ENCODE measurements around the gene LMO1. TPM values are rescaled to one million over a fixed set of nuclear protein-coding genes. Genes with fewer than 3 reads are reported as not detected.
A peak's percentile ranks its signal among the peaks of the same experiment; 100 is the strongest.

LMO1 gene
- total and polyA plus RNA-seq, 10 donors: 0.17 to 1.0 (median 0.57) TPM; not detected in 5

DNA sequence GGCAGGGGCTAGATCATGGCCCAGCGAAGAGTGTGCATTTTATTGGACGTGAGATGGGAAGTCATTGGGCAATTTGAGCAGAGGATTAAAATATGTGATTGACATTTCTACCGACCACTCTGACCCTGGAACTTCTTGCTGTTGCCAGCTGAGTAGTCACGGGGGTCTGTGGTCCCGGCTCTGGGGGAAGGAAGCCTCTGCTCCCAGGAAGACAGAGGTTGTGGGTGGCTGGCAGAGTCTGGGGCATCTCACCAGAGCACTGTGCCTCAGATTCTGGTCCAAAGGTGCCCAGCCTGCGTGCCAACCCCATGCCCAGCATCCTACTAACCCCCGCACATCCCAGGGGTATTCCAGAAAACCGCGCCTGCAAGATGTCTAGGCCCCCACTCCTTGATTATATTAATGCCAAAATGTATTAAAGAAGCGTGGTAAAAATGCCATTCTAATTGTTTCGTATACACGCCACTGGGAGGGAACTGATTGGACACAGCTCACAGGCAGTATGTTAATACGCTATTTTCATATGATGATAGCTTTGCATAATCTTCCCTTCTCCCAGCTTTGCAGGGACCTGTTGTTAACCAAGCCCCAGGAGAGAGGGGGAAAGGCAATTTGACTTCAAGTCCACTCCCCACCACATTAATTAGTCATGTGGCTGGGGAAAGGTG lies 25.3 kb upstream of the LMO1 start:
- H3K36me3 ChIP-seq: no peaks in the 10 kb centered on the region

DNA sequence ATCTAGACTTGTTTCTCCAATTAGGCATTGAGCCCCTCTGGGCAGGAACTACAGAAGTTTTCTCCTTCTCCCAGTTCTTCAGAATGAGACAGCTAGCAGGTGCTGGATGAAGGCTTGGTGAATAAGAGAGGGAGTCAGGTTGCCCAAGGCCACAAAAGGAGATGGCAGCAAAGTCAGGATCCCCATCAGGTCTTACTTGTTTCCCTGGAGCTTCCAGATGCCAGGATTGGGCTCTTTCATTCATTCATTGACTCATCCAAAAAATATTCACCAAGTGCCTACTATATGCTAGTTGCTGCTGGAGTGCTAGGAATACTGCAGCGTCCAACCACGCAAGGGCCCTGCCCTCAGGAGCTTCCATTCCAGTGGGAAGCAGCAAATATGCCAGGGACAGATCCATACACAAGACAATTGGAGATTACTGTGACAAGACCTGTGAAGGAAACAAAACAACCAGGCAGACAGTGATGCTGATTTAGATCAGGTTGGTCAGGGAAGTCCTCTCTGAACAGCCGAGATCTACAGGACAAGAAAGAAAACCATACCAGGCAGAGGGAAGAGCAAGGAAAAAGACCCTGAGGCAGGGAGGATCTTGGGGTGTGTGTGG lies 24.6 kb upstream of the LMO1 start:
- intact Hi-C loops (cut with DNase I; ENCODE audit: low total_unique reads): no loop called here
- Histone ChIP-seq H3K9me3 (no peaks in the 10 kb centered on the region), H3K27me3 (replicated peaks in 1 of 7) (peaks cover 0 to 14% (median 0%) of the 10 kb centered on the region in 7 donors), H3K4me3 (no peak overlapping the region), H3K4me1 (peaks cover 0 to 10% (median 5%) of the 10 kb centered on the region in 6 donors), H3K36me3 (no peaks in the 10 kb centered on the region), H3K27ac (no peak overlapping the region)
- DNase-seq: no peak
- TF ChIP-seq POLR2AphosphoS5 (IDR thresholded peaks at IDR 0.05): no peak
- TF ChIP-seq, protein P1, sequence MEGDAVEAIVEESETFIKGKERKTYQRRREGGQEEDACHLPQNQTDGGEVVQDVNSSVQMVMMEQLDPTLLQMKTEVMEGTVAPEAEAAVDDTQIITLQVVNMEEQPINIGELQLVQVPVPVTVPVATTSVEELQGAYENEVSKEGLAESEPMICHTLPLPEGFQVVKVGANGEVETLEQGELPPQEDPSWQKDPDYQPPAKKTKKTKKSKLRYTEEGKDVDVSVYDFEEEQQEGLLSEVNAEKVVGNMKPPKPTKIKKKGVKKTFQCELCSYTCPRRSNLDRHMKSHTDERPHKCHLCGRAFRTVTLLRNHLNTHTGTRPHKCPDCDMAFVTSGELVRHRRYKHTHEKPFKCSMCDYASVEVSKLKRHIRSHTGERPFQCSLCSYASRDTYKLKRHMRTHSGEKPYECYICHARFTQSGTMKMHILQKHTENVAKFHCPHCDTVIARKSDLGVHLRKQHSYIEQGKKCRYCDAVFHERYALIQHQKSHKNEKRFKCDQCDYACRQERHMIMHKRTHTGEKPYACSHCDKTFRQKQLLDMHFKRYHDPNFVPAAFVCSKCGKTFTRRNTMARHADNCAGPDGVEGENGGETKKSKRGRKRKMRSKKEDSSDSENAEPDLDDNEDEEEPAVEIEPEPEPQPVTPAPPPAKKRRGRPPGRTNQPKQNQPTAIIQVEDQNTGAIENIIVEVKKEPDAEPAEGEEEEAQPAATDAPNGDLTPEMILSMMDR (IDR thresholded peaks at IDR 0.05 in 8 of 11, conservative IDR thresholded peaks at IDR 0.05 in 3 of 11): no peak
- TF ChIP-seq POLR2A (IDR thresholded peaks at IDR 0.05): no peak
- WGBS, 5 donors: 58 to 64% (median 60%) methylated on average over 3 of the region's 3 CpGs

More for the DNA sequence above, 25.3 kb upstream of the LMO1 start:
- peak; percentile 54 for DNase-seq
- no peak overlapping the region for H3K27ac ChIP-seq
- 82 to 93% (median 88%) methylated on average over 13 of the region's 13 CpGs for WGBS, 5 donors
- intact Hi-C loops (cut with DNase I; ENCODE audit: low total_unique reads): no loop called here
- H3K9me3 ChIP-seq: no peaks in the 10 kb centered on the region
- TF ChIP-seq, protein P1 (IDR thresholded peaks at IDR 0.05 in 8 of 11, conservative IDR thresholded peaks at IDR 0.05 in 3 of 11): no peak
- TF ChIP-seq POLR2AphosphoS5 (IDR thresholded peaks at IDR 0.05) (no peak), POLR2A (IDR thresholded peaks at IDR 0.05) (no peak)
- no peak overlapping the region for H3K4me3 ChIP-seq
- H3K27me3 ChIP-seq (replicated peaks in 1 of 7): peaks cover 0 to 7% (median 0%) of the 10 kb centered on the region in 7 donors
- peaks cover 0 to 3% (median under 1%) of the 10 kb centered on the region in 6 donors for H3K4me1 ChIP-seq

DNA sequence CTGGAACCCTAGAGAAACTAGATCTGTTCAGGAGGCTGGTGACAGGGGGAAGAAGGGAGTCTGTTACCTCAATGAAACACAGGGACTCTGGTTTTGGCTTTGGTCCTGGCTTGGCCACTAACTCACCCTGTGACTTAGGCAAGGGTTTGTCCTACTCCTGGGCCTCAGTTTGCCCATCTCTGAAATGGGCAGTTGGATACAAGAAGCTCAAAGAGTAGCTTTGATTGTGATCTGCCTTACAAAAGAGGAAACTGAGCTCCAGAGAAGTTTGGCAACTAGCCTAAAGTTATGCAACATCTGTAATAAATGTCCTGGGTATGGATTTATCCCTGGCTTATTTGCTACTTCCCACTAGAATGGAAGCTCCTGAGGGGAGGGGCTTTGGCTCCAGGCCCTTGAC lies 24.0 kb upstream of the LMO1 start:
- no peak for DNase-seq
- H3K9me3 ChIP-seq: no peaks in the 10 kb centered on the region
- intact Hi-C loops (cut with DNase I; ENCODE audit: low total_unique reads): no loop called here
- peaks cover 0 to 15% (median 9%) of the 10 kb centered on the region in 6 donors for H3K4me1 ChIP-seq
- TF ChIP-seq POLR2A (IDR thresholded peaks at IDR 0.05) (no peak), POLR2AphosphoS5 (IDR thresholded peaks at IDR 0.05) (no peak)
- TF ChIP-seq, protein P1 (IDR thresholded peaks at IDR 0.05 in 8 of 11, conservative IDR thresholded peaks at IDR 0.05 in 3 of 11): no peak
- no peaks in the 10 kb centered on the region for H3K36me3 ChIP-seq
- peaks cover 0 to 20% (median 0%) of the 10 kb centered on the region in 7 donors for H3K27me3 ChIP-seq (replicated peaks in 1 of 7)
- H3K4me3 ChIP-seq: no peak overlapping the region
- H3K27ac ChIP-seq: no peak overlapping the region

DNA sequence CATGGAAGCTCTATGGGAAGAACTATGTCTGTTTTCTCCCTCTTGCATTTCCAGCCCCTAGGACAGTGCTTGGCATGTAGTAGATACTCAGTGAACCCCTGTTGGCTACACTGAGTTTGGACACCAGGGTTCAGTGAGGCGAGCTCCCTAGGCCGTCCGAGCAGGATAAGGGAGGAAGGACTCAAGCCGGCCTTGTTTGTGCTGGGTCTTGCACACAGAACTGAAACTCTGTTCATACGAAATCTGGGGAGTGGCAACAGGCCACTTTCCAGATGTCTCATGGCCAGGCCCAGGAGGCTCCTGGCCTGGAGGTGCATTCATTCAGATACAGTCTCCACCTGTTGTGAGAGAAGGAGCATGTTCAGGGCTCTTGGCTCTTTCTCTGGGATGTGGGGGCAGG lies 23.6 kb upstream of the LMO1 start:
- TF ChIP-seq, protein P1 (IDR thresholded peaks at IDR 0.05 in 8 of 11, conservative IDR thresholded peaks at IDR 0.05 in 3 of 11): no peak
- no peak for TF ChIP-seq POLR2A (IDR thresholded peaks at IDR 0.05)
- no peak for TF ChIP-seq POLR2AphosphoS5 (IDR thresholded peaks at IDR 0.05)
- intact Hi-C loops (cut with DNase I; ENCODE audit: low total_unique reads): no loop called here
- peak; percentile 51 for DNase-seq
- Histone ChIP-seq H3K27ac (no peak overlapping the region), H3K27me3 (replicated peaks in 1 of 7) (peaks cover 0 to 24% (median 0%) of the 10 kb centered on the region in 7 donors), H3K9me3 (no peaks in the 10 kb centered on the region), H3K4me3 (no peak overlapping the region), H3K4me1 (peaks cover 0 to 15% (median 9%) of the 10 kb centered on the region in 6 donors), H3K36me3 (no peaks in the 10 kb centered on the region)
- 66 to 88% (median 86%) methylated on average over 5 of the region's 5 CpGs for WGBS, 5 donors
